GM12874 (cell line): ENCODE results near the gene GPX5.

Source experiments
- CTCF ChIP-seq: IDR thresholded peaks from 2 replicates; pipeline ENCODE4 v1.5.1; 2011; ENCODE audit warnings: low read depth, mild to moderate bottlenecking, control low read depth, low read length, moderate library complexity; ENCODE audit not compliant: insufficient read depth

Gene GPX5

GRCh38 chr6:28555136-28555535 is 29.5 kb downstream of the GPX5 start:
- TF ChIP-seq CTCF = no peak

GRCh38 chr6:28558629-28559028 is 32.9 kb downstream of the GPX5 start:
- no peak for TF ChIP-seq CTCF

DNA sequence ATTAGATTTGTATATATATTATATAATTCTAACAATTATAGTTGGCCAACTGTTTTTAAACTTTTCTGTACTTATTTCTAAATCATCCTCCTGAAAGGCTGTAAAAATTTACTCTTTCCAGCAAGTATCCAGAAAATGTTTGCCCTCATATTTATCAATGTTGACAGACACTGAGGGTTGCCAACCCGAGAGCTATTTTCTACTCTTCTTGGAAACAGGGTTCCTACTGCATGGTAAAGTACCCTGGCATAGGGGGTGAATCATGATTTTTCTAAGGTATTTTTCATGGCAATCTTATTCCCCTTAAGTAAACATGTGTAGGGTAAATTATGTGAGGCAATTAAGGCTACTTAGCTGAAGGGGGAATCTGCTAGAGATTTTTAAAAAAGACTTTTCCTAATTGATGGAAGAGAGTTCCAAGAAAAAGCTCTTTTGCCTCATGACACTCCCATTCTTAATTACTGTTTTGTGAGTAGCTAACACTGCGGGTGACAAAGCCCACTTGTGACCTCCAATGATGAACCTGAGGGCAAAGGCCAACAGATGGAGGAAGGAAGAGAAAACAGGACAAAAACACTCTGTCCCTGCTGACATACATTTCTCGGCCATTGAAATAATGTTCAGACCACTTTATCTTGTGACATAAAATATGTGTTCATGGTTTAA is 37.9 kb downstream of the GPX5 start:
- no peak for TF ChIP-seq CTCF

DNA sequence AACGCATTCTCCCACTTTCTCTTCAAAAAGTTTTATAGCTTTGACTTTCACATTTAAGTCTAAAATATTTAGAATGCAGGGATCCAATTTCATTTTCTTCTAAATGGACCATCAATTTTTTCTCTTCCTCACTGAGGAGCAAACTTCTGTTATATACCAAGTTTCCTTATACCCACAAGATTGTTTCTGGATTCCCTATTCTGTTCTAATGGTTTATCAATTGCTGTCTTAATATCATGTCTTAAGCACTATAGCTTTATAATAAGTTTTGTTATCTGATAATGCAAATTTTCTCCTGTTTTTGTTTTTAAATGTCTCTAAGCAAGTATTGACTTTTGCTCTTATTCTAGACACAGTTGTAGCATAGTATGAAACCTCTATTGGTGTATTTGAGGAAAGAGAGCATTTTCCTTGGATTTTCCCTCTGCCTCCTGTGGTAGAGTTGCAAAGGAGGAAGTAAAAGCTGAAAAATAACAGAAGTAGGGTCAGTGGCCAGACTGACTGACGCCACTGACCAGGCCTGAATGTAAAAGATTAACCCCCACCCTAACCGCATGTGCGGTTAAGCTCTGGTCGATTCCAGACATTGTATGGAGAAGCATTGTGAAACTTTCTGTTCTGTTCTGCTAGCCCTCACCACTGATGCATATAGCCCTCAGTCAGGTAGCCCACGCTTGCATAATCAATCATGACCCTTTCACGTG is 40.3 kb downstream of the GPX5 start:
- no peak for TF ChIP-seq CTCF

- no peak for TF ChIP-seq CTCF
Observed at GRCh38 chr6:28566527-28567252, 41.0 kb downstream of the GPX5 start.

GRCh38 chr6:28567506-28567905 is 41.8 kb downstream of the GPX5 start:
- no peak for TF ChIP-seq CTCF

- TF ChIP-seq CTCF = no peak
Observed at GRCh38 chr6:28568515-28569108, 42.9 kb downstream of the GPX5 start.
